Measurements from ENCODE around the gene ULK2. TPM values are rescaled to one million over a fixed set of nuclear protein-coding genes. Genes with fewer than 3 reads are reported as not detected.

The ULK2 gene
- total RNA-seq, 1 experiment from 2014 or later, result 1.0 TPM

DNA sequence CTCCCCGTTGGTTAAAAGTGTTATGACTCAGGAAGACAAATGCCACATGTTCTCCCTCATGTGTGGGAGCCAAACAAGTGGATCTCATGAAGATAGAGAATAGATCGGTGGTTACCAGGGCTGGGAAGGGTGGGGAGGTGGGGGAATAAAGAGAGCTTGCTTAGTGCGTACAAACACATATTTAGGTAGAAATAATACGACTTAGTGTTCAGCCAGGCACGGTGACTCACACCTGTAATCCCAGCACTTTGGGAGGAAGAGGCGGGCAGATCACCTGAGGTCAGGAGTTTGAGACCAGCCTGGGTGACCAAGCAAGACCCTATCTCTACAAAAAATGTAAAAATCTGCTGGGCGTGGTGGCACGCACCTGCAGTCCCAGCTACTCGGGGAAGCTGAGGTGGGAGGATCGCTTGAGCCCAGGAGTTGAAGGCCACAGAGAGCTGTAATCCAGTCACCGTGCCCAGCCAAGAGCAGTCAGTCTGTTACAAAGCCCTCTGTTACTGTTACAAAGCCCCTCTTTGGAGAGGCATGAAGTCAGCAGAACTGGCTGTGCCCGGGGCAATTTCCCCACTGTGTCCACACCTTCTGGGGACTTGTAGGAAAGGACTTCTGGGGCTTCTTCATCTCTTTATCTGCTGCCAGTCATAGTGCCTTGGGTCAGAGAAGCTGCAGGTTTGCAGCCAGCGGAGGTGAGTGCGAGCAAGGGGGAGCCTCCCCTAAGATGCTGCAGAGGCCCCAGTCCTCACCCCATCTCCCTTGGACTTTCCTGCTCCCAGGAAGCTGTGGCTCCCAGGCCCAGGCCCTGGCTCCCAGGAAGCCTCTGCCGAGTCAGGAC is 115.3 kb downstream of the ULK2 start:
- no peaks in the 10 kb centered on the region for H3K36me3 ChIP-seq
- no peaks in the 10 kb centered on the region for H3K4me1 ChIP-seq
- no peaks in the 10 kb centered on the region for H3K9me3 ChIP-seq (replicated peaks)
- no peak for DNase-seq
- no peak overlapping the region for H3K27ac ChIP-seq
- peaks cover 41% of the 10 kb centered on the region for H3K27me3 ChIP-seq
- no peak overlapping the region for H3K4me3 ChIP-seq

GRCh38 chr17:19750835-19751234 is 116.9 kb downstream of the ULK2 start:
- Histone ChIP-seq H3K36me3 (no peaks in the 10 kb centered on the region), H3K4me1 (no peaks in the 10 kb centered on the region), H3K4me3 (no peak overlapping the region), H3K27me3 (peaks cover 45% of the 10 kb centered on the region), H3K9me3 (replicated peaks) (no peaks in the 10 kb centered on the region), H3K27ac (no peak overlapping the region)
- no peak for DNase-seq

- Histone ChIP-seq H3K4me1 (no peaks in the 10 kb centered on the region), H3K27ac (no peak overlapping the region), H3K36me3 (no peaks in the 10 kb centered on the region), H3K9me3 (replicated peaks) (no peaks in the 10 kb centered on the region), H3K27me3 (peaks cover 49% of the 10 kb centered on the region), H3K4me3 (no peak overlapping the region)
- DNase-seq, result no peak
These were observed 117.6 kb downstream of the ULK2 start for GRCh38 chr17:19750020-19750572.

DNA sequence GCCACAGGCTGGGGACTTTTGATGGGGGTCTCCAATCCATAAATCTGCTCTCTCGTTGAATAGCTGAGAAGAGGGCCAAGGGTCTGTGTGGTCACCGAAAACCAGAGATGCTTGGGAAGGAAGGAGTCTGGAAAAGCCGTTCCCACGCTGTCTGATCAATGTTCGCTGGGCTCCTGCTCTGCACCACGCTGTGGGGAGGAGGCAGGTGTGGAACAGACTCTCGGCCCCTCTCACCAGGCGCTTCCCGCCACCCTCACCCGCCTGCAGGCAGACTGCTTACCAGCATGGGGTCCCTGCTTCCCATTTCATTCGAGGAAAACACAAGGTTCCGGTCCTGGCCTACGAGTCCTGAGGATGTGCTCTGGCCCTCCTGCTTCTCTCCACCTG is 118.9 kb downstream of the ULK2 start:
- Histone ChIP-seq H3K27me3 (peaks cover 45% of the 10 kb centered on the region), H3K27ac (no peak overlapping the region), H3K4me3 (no peak overlapping the region), H3K4me1 (no peaks in the 10 kb centered on the region), H3K36me3 (no peaks in the 10 kb centered on the region), H3K9me3 (replicated peaks) (no peaks in the 10 kb centered on the region)
- no peak for DNase-seq

GRCh38 chr17:19747829-19748806 is 119.6 kb downstream of the ULK2 start, which contains the start of gene ALDH3A1:
TSS of gene ALDH3A1 (minus strand) at chr17:19748298. CDS start at chr17:19745129, 3,169 bp downstream.
- no peaks in the 10 kb centered on the region for H3K9me3 ChIP-seq (replicated peaks)
- no peaks in the 10 kb centered on the region for H3K4me1 ChIP-seq
- peaks cover 40% of the 10 kb centered on the region for H3K27me3 ChIP-seq
- no peak within 1 kb of the TSS for H3K4me3 ChIP-seq
- DNase-seq, result peak in 1 of 2 experiments; percentile 37
- no peaks in the 10 kb centered on the region for H3K36me3 ChIP-seq
- H3K27ac ChIP-seq, result no peak within 1 kb of the TSS

- Histone ChIP-seq H3K27ac (no peak overlapping the region), H3K4me3 (no peak overlapping the region), H3K36me3 (no peaks in the 10 kb centered on the region), H3K9me3 (replicated peaks) (no peaks in the 10 kb centered on the region), H3K4me1 (no peaks in the 10 kb centered on the region), H3K27me3 (peaks cover 38% of the 10 kb centered on the region)
- DNase-seq, result no peak
These were observed 120.5 kb downstream of the ULK2 start for GRCh38 chr17:19747159-19747719.

DNA sequence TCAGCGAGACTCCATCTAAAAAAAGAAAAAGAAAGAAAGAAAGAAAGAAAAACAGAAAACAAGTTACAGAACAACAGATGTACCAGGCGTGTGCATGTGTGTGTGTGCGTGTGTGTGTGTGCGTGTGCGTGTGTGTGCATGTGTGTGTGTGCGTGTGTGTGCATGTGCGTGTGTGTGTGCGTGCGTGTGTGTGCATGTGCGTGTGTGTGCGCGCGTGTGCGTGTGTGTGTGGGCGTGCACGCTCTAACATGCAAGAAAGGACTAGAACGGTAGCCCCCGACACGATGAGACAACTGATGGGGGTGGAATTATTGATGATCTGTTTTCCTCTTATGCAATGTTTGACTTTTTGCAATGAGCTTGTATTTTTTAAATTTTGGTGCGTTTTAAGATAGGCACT is 121.2 kb downstream of the ULK2 start:
- Histone ChIP-seq H3K9me3 (replicated peaks) (no peaks in the 10 kb centered on the region), H3K27me3 (peaks cover 38% of the 10 kb centered on the region), H3K4me3 (no peak overlapping the region), H3K27ac (no peak overlapping the region), H3K4me1 (no peaks in the 10 kb centered on the region), H3K36me3 (no peaks in the 10 kb centered on the region)
- DNase-seq, result no peak

GRCh38 chr17:19744922-19745757 is 122.6 kb downstream of the ULK2 start:
- Histone ChIP-seq H3K4me3 (no peak overlapping the region), H3K9me3 (replicated peaks) (no peaks in the 10 kb centered on the region), H3K27ac (no peak overlapping the region), H3K27me3 (peaks cover 37% of the 10 kb centered on the region), H3K36me3 (no peaks in the 10 kb centered on the region), H3K4me1 (no peaks in the 10 kb centered on the region)
- peak; percentile 51 to 56 for DNase-seq

- Histone ChIP-seq H3K27me3 (peaks cover 32% of the 10 kb centered on the region), H3K4me3 (no peak overlapping the region), H3K9me3 (replicated peaks) (no peaks in the 10 kb centered on the region), H3K36me3 (no peaks in the 10 kb centered on the region), H3K4me1 (no peaks in the 10 kb centered on the region), H3K27ac (no peak overlapping the region)
- DNase-seq, result no peak
These were observed 123.2 kb downstream of the ULK2 start for GRCh38 chr17:19744492-19744891.

DNA sequence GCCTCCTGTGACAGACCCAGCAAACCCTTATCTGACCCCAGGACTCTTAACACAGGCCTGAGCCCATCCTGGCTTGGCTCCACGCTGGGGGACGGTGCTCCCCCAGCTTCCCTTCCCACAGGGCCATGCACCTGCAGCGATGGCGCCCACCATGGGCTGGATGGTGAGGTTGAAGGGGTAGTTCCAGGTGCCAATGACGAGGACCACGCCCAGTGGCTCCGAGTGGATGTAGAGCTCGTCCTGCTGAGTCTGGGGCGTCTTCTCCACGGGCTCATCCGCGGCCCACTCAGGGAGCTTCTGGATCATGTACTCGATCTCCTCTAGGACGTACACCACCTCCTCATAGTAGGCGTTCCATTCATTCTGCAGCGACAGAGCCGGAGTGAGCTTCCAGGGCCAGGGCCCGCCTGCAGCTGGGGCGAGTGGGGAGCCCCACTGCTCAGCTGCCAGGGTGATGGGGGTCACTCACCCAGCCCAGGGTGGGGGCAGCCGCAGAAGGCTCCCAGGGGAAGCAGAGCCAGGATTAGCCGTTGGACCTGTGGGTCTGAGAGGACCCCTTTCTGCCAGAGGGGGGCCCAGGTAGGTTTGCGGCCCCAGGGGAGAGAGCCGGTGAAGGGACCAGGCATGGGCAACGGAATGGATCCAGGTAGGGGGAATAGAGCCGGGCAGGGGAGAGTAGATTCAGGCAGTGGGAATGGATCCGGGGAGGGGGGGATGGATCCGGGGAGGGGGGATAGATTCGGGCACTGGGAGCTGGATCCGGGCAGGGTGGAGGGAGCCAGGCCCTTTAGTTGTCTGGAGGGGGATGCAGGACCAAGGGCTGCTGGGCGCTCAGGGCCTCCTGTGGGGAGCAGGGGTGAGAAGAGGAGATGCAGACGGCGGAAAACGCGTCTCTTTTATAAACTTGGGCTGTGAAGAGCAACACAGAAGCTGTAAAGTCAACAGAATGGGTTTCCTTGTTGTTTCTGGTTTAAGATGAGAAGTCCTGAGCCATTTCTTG is 124.3 kb downstream of the ULK2 start:
- Histone ChIP-seq H3K4me3 (no peak overlapping the region), H3K4me1 (no peaks in the 10 kb centered on the region), H3K27me3 (peaks cover 23% of the 10 kb centered on the region), H3K27ac (no peak overlapping the region), H3K9me3 (replicated peaks) (no peaks in the 10 kb centered on the region), H3K36me3 (no peaks in the 10 kb centered on the region)
- DNase-seq, result no peak

- Histone ChIP-seq H3K4me3 (no peak overlapping the region), H3K27ac (no peak overlapping the region), H3K36me3 (no peaks in the 10 kb centered on the region), H3K4me1 (no peaks in the 10 kb centered on the region), H3K9me3 (replicated peaks) (no peaks in the 10 kb centered on the region), H3K27me3 (peaks cover 18% of the 10 kb centered on the region)
- no peak for DNase-seq
These were observed 125.2 kb downstream of the ULK2 start for GRCh38 chr17:19742495-19742894.

DNA sequence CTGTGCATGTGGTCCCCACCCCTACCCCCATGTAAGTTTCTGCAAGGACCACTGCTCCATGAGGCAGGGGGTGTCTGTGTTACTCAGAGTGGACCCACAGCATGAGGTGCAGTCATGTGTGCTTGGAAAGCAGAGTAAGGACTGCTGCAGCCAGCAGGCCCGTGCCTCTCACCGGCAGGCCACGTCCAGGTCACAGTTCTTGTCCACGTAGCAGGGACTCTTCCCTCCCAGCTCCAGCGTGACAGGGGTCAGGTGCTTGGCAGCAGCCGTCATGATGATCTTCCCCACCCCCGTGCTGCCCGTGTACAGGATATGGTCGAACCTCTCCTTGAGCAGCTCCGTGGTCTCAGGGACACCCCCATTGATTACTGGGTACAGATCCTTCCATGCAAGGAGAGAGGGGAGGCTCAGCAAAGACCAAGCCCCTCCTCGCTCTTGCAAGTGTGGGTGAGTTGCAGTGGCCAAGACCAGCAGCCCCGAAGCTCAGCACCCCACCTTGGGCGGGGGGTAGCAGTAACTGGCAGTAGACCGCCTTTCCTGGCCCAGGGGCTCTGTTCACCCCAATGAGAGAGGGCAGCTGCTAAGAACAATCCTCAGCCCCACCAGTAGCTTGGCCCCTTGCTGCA is 125.8 kb downstream of the ULK2 start:
- Histone ChIP-seq H3K4me1 (no peaks in the 10 kb centered on the region), H3K27ac (no peak overlapping the region), H3K36me3 (no peaks in the 10 kb centered on the region), H3K27me3 (peaks cover 15% of the 10 kb centered on the region), H3K9me3 (replicated peaks) (no peaks in the 10 kb centered on the region), H3K4me3 (no peak overlapping the region)
- DNase-seq, result no peak
